Fibroblast of peridontal ligament (primary cell): ENCODE measurements around the gene PLA2G12B.
A peak's percentile ranks its signal among the peaks of the same experiment; 100 is the strongest.

Experiments used
- DNase-seq: peaks from one replicate; pipeline ENCODE4 v3.0.0-alpha.2; 2010; ENCODE audit errors: extremely low read depth

The PLA2G12B gene

DNA sequence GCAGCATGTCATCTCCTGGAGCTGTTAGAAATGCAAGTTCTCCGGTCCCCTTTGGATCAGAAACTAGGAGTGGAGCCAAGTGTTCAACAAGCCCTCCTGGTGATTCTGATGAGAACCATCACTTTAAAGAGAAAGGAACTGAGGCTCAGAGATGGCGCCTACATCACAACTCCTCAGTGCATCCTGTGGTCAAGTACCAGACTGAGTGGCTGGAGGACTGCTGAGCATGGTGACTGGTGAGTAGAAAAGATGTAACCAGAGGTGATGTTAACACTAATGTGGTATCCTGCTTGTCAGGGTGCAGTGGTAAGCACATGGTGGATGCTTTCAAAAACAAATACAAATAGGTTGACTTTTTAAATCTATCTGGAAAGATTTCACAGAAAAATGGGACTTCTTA, 64.5 kb downstream of the PLA2G12B start:
- DNase-seq, result no peak

DNA sequence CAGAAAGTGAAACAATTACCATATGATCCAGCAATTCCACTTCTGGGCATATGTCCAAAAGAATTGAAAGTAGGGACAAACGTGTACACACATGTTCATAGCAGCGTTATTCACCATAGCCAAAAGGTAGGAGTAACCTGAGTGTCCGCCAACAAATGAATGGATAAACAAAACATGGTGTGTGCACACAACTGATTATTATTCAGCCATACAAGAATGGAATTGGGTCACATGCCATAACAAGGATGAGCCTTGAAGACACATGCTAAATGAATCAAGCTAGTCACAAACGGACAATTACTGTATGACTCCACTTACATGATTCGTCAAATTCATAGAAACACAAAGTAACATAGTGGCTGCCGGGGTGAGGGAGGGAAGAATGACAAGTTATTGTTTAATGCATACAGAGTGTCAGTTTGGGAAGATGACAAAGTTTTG, 65.2 kb downstream of the PLA2G12B start:
- peak; percentile 35 for DNase-seq

DNA sequence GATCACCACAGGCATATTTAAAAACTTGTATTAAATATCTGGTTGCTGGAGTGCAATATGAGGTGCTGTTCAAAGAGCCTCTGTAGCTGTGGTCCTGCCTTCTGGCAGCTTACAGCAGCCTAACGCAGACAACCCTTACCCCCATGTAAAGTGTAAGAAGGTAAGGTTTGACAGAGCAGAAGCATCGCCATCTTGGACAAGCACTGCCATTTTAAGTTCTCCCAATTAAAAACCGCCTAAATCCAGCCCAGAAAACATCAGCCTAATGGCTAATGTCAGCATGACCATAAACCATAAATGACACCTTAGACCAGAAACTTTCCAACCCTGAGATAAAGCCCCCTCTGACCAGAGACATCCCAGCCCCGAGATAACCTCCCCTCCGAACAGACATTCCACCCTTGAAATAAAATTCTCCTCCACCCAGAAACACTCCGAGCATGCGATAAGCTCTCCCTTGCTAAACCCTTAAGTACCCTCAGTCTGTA, 66.4 kb downstream of the PLA2G12B start:
- no peak for DNase-seq

DNA sequence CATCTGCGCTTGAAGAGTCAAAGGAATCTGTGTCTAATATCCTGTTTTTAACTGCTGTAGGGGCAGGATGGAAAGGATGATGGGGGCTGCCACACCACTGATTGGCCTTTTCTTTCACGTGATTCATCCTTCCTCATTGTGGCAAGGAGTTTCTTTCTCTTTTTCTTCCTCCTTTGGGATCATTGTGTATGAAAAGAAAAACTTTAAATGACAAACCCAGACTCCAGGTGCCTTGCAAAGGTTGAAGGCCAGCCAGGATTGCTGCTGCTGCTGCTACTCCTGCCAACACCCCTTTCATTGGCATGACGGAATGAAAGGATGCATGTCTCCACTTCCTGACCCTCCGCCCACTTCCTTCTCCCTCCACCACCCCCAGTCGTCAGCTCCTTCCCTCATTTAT, 67.6 kb downstream of the PLA2G12B start:
- no peak for DNase-seq

DNA sequence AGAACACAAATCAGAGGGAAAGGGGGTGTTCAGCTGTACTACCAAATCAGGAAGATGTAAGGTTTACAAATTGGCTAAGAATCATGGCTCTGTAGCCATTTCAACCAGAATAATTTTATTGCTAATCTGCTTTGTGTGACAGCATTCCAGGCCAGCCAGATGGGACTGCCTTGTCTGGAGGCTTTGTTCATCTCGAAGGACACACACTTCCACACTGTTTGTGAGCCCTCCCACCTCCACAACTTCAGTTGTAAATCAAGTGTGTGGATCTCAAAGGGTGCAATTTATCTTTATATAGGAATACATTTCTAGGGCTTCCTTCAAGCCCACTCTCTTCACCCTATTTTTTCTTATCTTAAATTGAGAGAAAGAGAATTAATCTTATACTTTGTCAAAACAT, 68.0 kb downstream of the PLA2G12B start:
- DNase-seq, result no peak

- DNase-seq, result no peak
These were observed 68.7 kb downstream of the PLA2G12B start for GRCh38 chr10:72885953-72886352.
